ENCODE results near the gene SETD2. TPM values are rescaled to one million over a fixed set of nuclear protein-coding genes. Genes with fewer than 3 reads are reported as not detected.

The SETD2 gene
- total and polyA plus RNA-seq, 9 of the 15 experiments (the other 6 are each of a cell fraction or from before 2014, with no cell fraction given) = 8.2 to 44.0 (median 33.6) TPM

GRCh38 chr3:46987743-46988401 is 176.0 kb downstream of the SETD2 start (continued):
- peak; percentile 100 for TF ChIP-seq ZNF740 (CRISPR knock-in tag; IDR thresholded peaks at IDR 0.05)
- TF ChIP-seq ZNF740 (tag; IDR thresholded peaks at IDR 0.05) = peak in 1 of 2 experiments; percentile 99; a peak in 2 of 4 replicates
- no peak for TF ChIP-seq CBX8 (IDR thresholded peaks at IDR 0.05; ENCODE audit: borderline replicate concordance, extremely low read depth, low read depth, low read length, poor library complexity, severe bottlenecking)
- peak; percentile 95 for TF ChIP-seq MAFG (tag; conservative IDR thresholded peaks at IDR 0.05)
- TF ChIP-seq MAFK (IDR thresholded peaks at IDR 0.05; ENCODE audit: low read length) = peak; percentile 80
- TF ChIP-seq SRF (CRISPR knock-in tag; IDR thresholded peaks at IDR 0.05) = peak in 1 of 2 experiments; percentile 63; a peak in 1 of 4 replicates
- TF ChIP-seq, protein P1, sequence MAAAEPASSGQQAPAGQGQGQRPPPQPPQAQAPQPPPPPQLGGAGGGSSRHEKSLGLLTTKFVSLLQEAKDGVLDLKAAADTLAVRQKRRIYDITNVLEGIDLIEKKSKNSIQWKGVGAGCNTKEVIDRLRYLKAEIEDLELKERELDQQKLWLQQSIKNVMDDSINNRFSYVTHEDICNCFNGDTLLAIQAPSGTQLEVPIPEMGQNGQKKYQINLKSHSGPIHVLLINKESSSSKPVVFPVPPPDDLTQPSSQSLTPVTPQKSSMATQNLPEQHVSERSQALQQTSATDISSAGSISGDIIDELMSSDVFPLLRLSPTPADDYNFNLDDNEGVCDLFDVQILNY (CRISPR knock-in tag; IDR thresholded peaks at IDR 0.05) = peak; percentile 72; the same call in 1 of the 2 replicates
- TF ChIP-seq, protein P2, sequence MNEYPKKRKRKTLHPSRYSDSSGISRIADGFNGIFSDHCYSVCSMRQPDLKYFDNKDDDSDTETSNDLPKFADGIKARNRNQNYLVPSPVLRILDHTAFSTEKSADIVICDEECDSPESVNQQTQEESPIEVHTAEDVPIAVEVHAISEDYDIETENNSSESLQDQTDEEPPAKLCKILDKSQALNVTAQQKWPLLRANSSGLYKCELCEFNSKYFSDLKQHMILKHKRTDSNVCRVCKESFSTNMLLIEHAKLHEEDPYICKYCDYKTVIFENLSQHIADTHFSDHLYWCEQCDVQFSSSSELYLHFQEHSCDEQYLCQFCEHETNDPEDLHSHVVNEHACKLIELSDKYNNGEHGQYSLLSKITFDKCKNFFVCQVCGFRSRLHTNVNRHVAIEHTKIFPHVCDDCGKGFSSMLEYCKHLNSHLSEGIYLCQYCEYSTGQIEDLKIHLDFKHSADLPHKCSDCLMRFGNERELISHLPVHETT (CRISPR knock-in tag; conservative IDR thresholded peaks at IDR 0.05 in 1 of 2, IDR thresholded peaks at IDR 0.05 in 1 of 2) = peak in 1 of 2 experiments; percentile 69; a peak in 2 of 4 replicates
- TF ChIP-seq FIP1L1 (IDR thresholded peaks at IDR 0.05; ENCODE audit: low read depth, low read length, poor library complexity, severe bottlenecking) = peak; percentile 45
- TF ChIP-seq ZNF311 (CRISPR knock-in tag; IDR thresholded peaks at IDR 0.05) = peak; percentile 46; the same call in 1 of the 2 replicates
- no peak for TF ChIP-seq ZFP1 (CRISPR knock-in tag; IDR thresholded peaks at IDR 0.05)
- no peak for TF ChIP-seq CTCFL (IDR thresholded peaks at IDR 0.05; ENCODE audit: borderline replicate concordance, insufficient read depth, low read depth, low read length, poor library complexity, severe bottlenecking)
- TF ChIP-seq ATF3 (IDR thresholded peaks at IDR 0.05) = peak; percentile 55; the same call in 1 of the 2 replicates
- peak; percentile 19; the same call in 1 of the 2 replicates for TF ChIP-seq ATF3 (CRISPR knock-in tag; conservative IDR thresholded peaks at IDR 0.05)
- TF ChIP-seq, protein P3, sequence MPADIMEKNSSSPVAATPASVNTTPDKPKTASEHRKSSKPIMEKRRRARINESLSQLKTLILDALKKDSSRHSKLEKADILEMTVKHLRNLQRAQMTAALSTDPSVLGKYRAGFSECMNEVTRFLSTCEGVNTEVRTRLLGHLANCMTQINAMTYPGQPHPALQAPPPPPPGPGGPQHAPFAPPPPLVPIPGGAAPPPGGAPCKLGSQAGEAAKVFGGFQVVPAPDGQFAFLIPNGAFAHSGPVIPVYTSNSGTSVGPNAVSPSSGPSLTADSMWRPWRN (IDR thresholded peaks at IDR 0.05; ENCODE audit: low read depth) = peak; percentile 47; the same call in 1 of the 2 replicates
- TF ChIP-seq MTA3 (IDR thresholded peaks at IDR 0.05; ENCODE audit: borderline replicate concordance) = peak; percentile 88
- peak; percentile 94 for TF ChIP-seq BRD9 (IDR thresholded peaks at IDR 0.05; ENCODE audit: low read depth, partially characterized antibody)
- peak in 1 of 2 experiments; percentile 79; a peak in 1 of 4 replicates for TF ChIP-seq ARNT (IDR thresholded peaks at IDR 0.05)
- peak; percentile 29; the same call in 1 of the 2 replicates for TF ChIP-seq EGR1 (conservative IDR thresholded peaks at IDR 0.05)
